Measurements from ENCODE around the gene C1QTNF6. TPM values are rescaled to one million over a fixed set of nuclear protein-coding genes. Genes with fewer than 3 reads are reported as not detected.
A peak's percentile ranks its signal among the peaks of the same experiment; 100 is the strongest.
"Not testable (repeated sequence)": the region's sequence is repeated elsewhere in the genome, so short reads cannot be mapped to it uniquely, and the experiment has no call there.

The C1QTNF6 gene
- total RNA-seq, 1 donor from 2014 or later: 3.8 TPM

GRCh38 chr22:37208401-37209139 lies 20.5 kb upstream of the C1QTNF6 start:
- DNase-seq (ENCODE audit: low read depth): no peak

GRCh38 chr22:37207981-37208380 lies 19.9 kb upstream of the C1QTNF6 start:
- no peak for DNase-seq (ENCODE audit: low read depth)

- DNase-seq (ENCODE audit: low read depth): no peak
Observed at GRCh38 chr22:37206841-37207821, 19.1 kb upstream of the C1QTNF6 start.

- DNase-seq (ENCODE audit: low read depth): no peak
Observed at GRCh38 chr22:37206118-37206840, 18.2 kb upstream of the C1QTNF6 start.

- DNase-seq (ENCODE audit: low read depth): no peak
Observed at GRCh38 chr22:37205046-37205445, 17.0 kb upstream of the C1QTNF6 start.

- DNase-seq (ENCODE audit: low read depth): no peak
Observed at GRCh38 chr22:37204045-37204655, 16.1 kb upstream of the C1QTNF6 start.

- no peak for DNase-seq (ENCODE audit: low read depth)
Observed at GRCh38 chr22:37203354-37204044, 15.5 kb upstream of the C1QTNF6 start.

- DNase-seq (ENCODE audit: low read depth): no peak
Observed at GRCh38 chr22:37202716-37203115, 14.7 kb upstream of the C1QTNF6 start.

GRCh38 chr22:37202001-37202555 lies 14.0 kb upstream of the C1QTNF6 start:
- no peak for DNase-seq (ENCODE audit: low read depth)

- DNase-seq (ENCODE audit: low read depth): not testable (repeated sequence)
Observed at GRCh38 chr22:37201443-37201820, 13.4 kb upstream of the C1QTNF6 start.

- no peak for DNase-seq (ENCODE audit: low read depth)
Observed at GRCh38 chr22:37199760-37200108, 11.7 kb upstream of the C1QTNF6 start.

GRCh38 chr22:37199103-37199759 lies 11.2 kb upstream of the C1QTNF6 start:
- peak; percentile 98 for DNase-seq (ENCODE audit: low read depth)

- DNase-seq (ENCODE audit: low read depth): peak; percentile 82
Observed at GRCh38 chr22:37198258-37199102, 10.4 kb upstream of the C1QTNF6 start.

- DNase-seq (ENCODE audit: low read depth): peak; percentile 76
Observed at GRCh38 chr22:37197451-37198257, 9.6 kb upstream of the C1QTNF6 start.

- peak; percentile 81 for DNase-seq (ENCODE audit: low read depth)
Observed at GRCh38 chr22:37196539-37197450, 8.7 kb upstream of the C1QTNF6 start.

GRCh38 chr22:37195921-37196320 lies 7.9 kb upstream of the C1QTNF6 start:
- no peak for DNase-seq (ENCODE audit: low read depth)

GRCh38 chr22:37194750-37195149 lies 6.7 kb upstream of the C1QTNF6 start:
- no peak for DNase-seq (ENCODE audit: low read depth)
